HG03354 (cell line): Measurements from ENCODE around the gene DCD.

ENCODE experiments used
- ATAC-seq: cut with Tn5 transposase; IDR thresholded peaks from one replicate; pipeline ENCODE4 v1.9.1; 2021; ENCODE audit warnings: mild to moderate bottlenecking; ENCODE audit not compliant: unreplicated experiment, poor library complexity, severe bottlenecking

DCD gene

DNA sequence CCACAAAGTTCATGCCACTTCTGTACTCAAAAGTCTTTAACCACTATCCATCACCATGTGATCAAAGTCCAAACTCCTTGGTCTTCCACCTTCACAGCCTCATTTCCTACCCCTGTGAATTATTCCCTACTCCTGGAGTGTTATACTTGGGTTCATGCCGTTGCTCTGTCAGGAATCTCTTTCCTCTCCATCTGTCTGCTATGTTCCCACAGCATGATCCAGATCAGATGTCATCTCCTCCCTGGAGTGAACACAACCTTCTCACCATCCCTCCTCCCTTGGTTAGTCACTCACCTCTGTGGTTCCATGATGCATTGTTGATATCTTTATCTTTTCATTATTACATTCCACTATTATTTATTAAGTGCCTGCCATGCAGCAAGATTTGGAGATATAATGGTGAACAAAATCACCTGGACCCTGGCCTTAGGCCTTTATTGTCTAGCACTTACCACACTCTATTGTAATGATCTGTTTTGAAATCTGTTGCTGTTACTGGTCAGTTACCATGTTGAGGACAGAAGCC lies 35.9 kb downstream of the DCD start:
- no peak for ATAC-seq

DNA sequence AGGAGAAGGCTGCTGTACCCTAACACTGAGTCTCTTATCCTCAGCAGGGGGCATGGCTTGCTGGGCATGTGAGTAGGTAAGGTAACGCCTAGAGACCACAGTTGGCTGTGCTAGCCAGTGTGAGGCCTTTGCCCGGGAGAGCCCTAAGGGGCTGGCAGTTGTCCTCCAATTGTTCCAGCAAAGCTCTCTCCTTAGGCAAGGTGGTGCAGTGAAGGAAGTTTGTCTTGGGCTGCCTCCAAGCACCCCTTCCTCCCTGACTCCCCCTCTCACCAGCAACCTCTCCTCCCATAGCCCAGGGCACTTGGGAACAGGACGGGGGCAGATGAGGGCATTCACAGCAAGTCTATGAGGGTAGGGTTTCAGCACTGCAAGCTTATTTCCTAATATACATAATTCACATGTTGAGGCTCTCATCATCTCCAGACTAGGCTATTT lies 36.4 kb downstream of the DCD start:
- ATAC-seq, result no peak

DNA sequence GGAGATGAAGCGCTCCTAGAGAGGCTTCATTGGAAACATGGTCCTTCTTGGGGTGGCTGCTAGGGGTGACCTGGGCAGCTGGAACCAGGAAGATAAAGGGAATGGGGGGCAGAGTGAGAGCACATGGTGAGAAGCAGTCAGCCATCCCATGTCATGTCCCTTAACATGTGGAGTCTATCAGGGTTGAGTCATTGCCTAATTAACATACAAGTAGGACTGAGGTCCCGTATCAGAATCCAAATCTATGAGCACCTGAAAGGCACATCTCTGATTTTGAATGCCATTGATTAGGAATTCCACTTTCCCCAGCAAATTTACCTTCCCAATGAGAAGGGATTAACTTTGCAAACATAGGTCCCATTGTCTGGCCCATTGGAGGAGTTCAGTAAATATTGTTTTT lies 39.4 kb downstream of the DCD start:
- ATAC-seq, result no peak

DNA sequence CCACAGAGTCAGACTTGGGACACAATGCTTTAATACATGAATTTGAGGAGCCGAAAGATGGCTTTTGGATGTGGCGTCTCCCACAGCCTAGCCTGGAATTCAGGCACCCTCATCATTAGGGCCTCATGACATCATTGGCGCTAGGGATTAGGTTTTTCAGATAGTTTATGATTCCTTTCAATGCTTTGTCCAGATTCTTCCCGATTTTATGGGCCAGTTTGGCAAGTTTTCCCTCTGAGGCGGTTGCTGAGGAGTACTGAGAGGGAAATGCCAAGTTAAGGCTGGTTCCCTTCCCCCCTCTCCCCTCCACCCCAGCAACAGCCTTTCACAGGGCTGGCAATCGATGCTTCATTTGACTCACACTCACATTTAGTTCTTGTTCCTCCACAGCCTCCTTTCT lies 40.0 kb downstream of the DCD start:
- no peak for ATAC-seq

GRCh38 chr12:54606556-54606955 lies 41.6 kb downstream of the DCD start:
- ATAC-seq, result no peak

GRCh38 chr12:54605138-54605970 lies 42.8 kb downstream of the DCD start:
- ATAC-seq, result no peak

DNA sequence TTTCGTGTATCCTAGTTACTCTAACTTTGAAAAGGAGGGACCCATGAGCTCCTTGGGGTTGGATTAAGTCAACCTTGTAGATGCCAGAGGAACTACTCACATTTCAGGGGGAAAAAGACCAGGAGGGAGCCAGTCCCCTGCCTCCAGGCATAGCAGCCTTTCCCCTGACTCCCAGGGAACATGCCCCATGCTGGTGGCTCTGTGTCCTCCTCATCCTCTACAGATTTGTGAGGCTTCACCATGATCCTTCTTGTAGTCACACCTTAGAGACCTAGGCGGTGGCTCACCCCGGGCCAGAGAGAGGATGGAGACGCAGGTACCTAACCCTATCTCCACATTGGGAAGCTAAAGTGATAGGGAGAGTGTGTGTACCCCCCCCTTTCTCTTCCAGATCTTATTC lies 43.7 kb downstream of the DCD start:
- ATAC-seq, result no peak

DNA sequence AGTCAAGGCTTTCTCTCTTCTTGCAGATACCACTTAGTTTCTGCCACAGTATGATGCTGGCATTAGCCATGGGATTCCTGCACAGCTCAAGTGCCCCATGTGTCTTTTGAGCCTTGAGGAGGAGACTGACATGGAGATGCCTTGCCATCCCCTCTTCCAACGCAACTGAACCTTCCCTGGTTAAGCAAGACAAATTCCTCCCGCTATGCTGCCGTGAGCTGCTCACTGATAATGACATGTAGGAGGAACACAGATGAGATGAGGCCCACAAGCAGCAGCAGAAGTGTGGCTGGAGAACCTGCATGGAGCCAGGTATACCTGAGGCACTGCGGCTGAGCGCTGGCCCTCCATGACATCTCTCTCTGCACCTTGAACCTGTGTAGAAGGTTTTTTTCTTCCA lies 44.3 kb downstream of the DCD start:
- no peak for ATAC-seq

GRCh38 chr12:54603173-54603814 lies 44.9 kb downstream of the DCD start:
- ATAC-seq, result peak; percentile 97

DNA sequence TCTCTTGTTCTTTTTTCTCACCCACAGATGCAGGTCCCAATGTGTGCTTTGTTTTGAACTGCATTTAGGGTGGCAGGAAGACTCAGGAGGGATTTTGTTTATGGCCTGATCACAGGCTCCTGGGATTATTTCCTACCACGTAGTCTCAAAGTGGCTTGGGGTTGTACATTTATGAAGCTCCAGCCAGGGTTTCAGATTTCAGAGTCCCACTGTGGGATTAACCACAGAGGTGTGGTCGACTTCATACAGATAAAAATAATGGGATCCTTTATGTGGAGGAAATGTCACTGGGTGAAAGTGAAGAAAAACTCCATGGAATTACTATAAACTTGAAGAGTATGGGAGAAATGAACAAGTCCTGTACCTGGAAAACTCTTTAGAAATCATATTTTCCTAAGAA lies 45.5 kb downstream of the DCD start:
- no peak for ATAC-seq

DNA sequence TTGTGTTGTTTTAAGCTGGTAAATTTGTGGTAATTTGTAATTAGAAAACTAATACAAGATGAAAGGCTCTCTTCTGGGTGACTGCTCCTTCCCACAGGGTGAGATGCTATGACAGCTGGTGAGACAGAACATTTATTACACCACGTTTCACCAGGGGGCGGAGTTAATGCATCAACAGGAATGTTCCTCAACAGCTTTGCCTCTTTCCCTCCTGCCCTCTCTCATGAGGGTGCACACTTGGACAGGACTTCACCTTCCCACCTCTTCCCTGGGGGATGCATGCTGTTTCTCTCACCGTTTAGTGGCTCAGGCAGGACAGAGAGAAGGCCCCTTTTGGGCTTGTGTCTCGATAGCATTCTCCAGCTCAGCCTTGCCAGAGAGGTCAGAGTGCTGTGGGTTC lies 46.3 kb downstream of the DCD start:
- no peak for ATAC-seq

- no peak for ATAC-seq
Measured at GRCh38 chr12:54598970-54599369, 49.2 kb downstream of the DCD start.

- peak; percentile 54 for ATAC-seq
Measured at GRCh38 chr12:54596526-54596946, 51.6 kb downstream of the DCD start.

- no peak for ATAC-seq
Measured at GRCh38 chr12:54595471-54595870, 52.7 kb downstream of the DCD start.
